PFSK-1 (cell line): Measurements from ENCODE around the gene WDR70.

Source experiments
- FOXP2 ChIP-seq: optimal IDR thresholded peaks from 2 replicates; pipeline ENCODE3; 2011; ENCODE audit warnings: borderline replicate concordance, control low read depth, inconsistent platforms; ENCODE audit not compliant: insufficient read depth; ENCODE audit errors: extremely low read length, extremely low read depth
- POLR2AphosphoS5 ChIP-seq: IDR thresholded peaks from 2 replicates; pipeline ENCODE4 v1.6.1; 2012; ENCODE audit warnings: low read depth, mild to moderate bottlenecking, control low read depth, low read length, moderate library complexity
- SIN3A ChIP-seq: IDR thresholded peaks from 2 replicates; pipeline ENCODE4 v1.6.1; 2012; ENCODE audit warnings: mild to moderate bottlenecking, low read length, moderate library complexity, borderline replicate concordance; ENCODE audit not compliant: insufficient read depth
- TAF1 ChIP-seq: IDR thresholded peaks from 2 replicates; pipeline ENCODE4 v1.6.1; 2012; ENCODE audit warnings: low read length, control low read depth, borderline replicate concordance; ENCODE audit not compliant: insufficient read depth
- TF ChIP-seq, protein P1 (sequence below), 2 experiments: IDR thresholded peaks; 2 replicates each; pipeline versions ENCODE4 v1.6.1 to v1.8.0; 2011 to 2012; ENCODE audit warnings: low read depth in 2 of 2, low read length in 2 of 2, control low read depth in 1 of 2, inconsistent platforms in 1 of 2, mild to moderate bottlenecking in 1 of 2, moderate library complexity in 1 of 2; ENCODE audit not compliant: insufficient read depth in 1 of 2

The WDR70 gene

DNA sequence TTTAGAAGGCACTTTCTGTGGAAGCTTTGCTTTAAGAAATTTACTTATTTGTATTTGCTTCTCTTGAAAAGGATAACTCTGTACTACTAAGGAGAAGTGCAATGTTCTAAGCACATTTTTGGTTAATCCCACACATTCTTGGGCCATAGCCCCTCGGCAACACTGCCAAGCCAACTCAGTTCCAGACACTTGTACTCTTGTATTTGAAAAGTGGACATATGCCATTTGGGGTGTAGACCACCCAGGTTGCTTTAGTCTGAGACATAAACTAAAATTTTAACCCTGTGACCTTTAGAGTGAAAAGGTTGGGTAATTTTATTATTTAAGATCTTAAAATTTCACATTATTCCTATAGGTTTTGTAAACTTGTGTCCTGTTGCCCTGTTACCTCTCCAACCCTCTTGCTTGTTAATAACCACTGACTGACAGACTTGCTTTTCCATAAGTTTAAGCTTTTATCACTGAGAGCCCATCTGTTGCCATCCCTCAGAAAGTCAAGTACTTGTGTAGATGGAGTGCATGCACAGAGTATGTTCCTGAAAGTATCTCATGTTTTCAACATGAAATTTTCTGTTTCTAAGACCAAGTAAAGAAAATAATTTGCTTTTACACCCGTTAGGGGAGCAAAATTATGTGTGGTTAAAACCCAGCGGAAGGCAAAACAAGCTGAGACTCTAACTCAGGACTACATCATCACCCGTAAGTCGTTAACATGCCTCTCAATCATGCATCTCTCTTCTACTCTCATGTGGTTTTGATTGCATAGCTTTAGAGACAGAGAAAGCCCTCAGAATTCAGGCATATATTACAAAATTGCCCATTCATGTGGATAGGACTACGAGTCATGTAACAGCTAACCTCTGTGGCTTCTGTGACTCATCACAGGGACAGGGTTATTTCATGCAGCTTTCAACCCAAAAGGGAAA lies 343.4 kb downstream of the WDR70 start:
- TF ChIP-seq SIN3A (no peak), POLR2AphosphoS5 (no peak), TAF1 (no peak), FOXP2 (no peak)
- TF ChIP-seq, protein P1, sequence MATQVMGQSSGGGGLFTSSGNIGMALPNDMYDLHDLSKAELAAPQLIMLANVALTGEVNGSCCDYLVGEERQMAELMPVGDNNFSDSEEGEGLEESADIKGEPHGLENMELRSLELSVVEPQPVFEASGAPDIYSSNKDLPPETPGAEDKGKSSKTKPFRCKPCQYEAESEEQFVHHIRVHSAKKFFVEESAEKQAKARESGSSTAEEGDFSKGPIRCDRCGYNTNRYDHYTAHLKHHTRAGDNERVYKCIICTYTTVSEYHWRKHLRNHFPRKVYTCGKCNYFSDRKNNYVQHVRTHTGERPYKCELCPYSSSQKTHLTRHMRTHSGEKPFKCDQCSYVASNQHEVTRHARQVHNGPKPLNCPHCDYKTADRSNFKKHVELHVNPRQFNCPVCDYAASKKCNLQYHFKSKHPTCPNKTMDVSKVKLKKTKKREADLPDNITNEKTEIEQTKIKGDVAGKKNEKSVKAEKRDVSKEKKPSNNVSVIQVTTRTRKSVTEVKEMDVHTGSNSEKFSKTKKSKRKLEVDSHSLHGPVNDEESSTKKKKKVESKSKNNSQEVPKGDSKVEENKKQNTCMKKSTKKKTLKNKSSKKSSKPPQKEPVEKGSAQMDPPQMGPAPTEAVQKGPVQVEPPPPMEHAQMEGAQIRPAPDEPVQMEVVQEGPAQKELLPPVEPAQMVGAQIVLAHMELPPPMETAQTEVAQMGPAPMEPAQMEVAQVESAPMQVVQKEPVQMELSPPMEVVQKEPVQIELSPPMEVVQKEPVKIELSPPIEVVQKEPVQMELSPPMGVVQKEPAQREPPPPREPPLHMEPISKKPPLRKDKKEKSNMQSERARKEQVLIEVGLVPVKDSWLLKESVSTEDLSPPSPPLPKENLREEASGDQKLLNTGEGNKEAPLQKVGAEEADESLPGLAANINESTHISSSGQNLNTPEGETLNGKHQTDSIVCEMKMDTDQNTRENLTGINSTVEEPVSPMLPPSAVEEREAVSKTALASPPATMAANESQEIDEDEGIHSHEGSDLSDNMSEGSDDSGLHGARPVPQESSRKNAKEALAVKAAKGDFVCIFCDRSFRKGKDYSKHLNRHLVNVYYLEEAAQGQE (IDR thresholded peaks at IDR 0.05; ENCODE audit: insufficient read depth in 1 of 2, low read depth in 2 of 2, low read length in 2 of 2): no peak

- TF ChIP-seq, protein P1 (IDR thresholded peaks at IDR 0.05; ENCODE audit: insufficient read depth in 1 of 2, low read depth in 2 of 2, low read length in 2 of 2): no peak
- TF ChIP-seq POLR2AphosphoS5: no peak
- no peak for TF ChIP-seq SIN3A
- TF ChIP-seq FOXP2: no peak
- TF ChIP-seq TAF1: no peak
These were observed 344.2 kb downstream of the WDR70 start for GRCh38 chr5:37723162-37723961.

DNA sequence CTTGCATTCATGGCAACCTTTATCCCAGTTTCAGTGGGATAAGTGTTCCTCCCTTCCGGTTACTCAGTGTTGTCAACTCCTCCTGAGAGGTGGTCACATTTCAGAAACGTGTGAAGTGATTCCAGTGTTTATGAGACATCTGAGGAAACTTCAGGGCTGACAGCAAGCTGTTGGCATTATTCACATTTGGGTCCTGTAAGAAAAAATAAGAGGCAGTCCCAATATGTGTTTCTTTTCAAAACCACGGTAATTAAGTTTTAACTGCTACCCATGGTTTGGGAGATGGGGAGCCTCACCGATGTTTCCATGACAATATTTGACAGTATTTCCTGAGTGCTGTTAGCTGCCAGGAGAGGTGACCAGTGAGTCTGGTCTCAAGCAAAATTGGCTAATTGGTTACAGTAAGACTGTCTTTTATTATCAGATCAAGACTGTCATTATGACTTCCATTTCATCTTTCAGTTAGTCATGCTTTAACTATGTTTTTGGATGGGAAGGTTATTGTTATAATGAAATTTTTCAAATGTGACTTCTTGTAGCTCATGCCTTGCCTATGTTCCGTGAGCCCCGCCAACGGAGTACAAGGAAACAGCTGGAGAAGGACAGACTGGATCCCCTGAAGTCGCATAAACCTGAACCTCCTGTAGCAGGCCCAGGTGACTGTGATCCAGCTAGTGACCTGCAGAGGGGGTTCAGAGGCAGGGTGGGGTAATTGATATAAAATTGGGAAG lies 345.4 kb downstream of the WDR70 start:
- TF ChIP-seq TAF1 (no peak), FOXP2 (no peak), POLR2AphosphoS5 (no peak), SIN3A (no peak)
- TF ChIP-seq, protein P1 (IDR thresholded peaks at IDR 0.05; ENCODE audit: insufficient read depth in 1 of 2, low read depth in 2 of 2, low read length in 2 of 2): no peak

- no peak for TF ChIP-seq SIN3A
- no peak for TF ChIP-seq FOXP2
- TF ChIP-seq TAF1: no peak
- TF ChIP-seq, protein P1 (IDR thresholded peaks at IDR 0.05; ENCODE audit: insufficient read depth in 1 of 2, low read depth in 2 of 2, low read length in 2 of 2): no peak
- TF ChIP-seq POLR2AphosphoS5: no peak
These were observed 346.1 kb downstream of the WDR70 start for GRCh38 chr5:37725185-37725584.
